Left lung (tissue), 10 donors: ENCODE data around the gene MBD6. TPM values are rescaled to one million over a fixed set of nuclear protein-coding genes. Genes with fewer than 3 reads are reported as not detected.
"Not testable (repeated sequence)": the region's sequence is repeated elsewhere in the genome, so short reads cannot be mapped to it uniquely, and the experiment has no call there.

Experiments used
- ATAC-seq: fragments of 200-7000 bp; cut with Tn5 transposase; one replicate; pipeline ENCODE4 v1.9.1; 2020; ENCODE audit warnings: moderate library complexity
- DNase-seq, 4 donors: peaks; one replicate each; pipeline ENCODE4 v3.0.0-alpha.2; 2013 to 2020
- H3K27ac ChIP-seq, 2 donors: fragments of 200-600 bp; sonication (generic) in 1 of 2; one replicate each; pipeline versions ENCODE4 v1.5.0 to v1.8.0; 2020 to 2021
- H3K27me3 ChIP-seq, 2 donors: fragments of 200-600 bp; sonication (generic) in 1 of 2; one replicate each; pipeline versions ENCODE4 v1.5.0 to v1.8.0; 2020 to 2021
- H3K36me3 ChIP-seq, 2 donors: fragments of 200-600 bp; sonication (generic) in 1 of 2; one replicate each; pipeline versions ENCODE4 v1.5.0 to v1.8.0; 2020 to 2021
- H3K4me1 ChIP-seq, 2 donors: fragments of 200-600 bp; one replicate each; pipeline ENCODE4 v1.8.0; 2021
- H3K4me3 ChIP-seq, 2 donors: fragments of 200-600 bp; sonication (generic) in 1 of 2; one replicate each; pipeline versions ENCODE4 v1.5.0 to v1.8.0; 2020 to 2021; ENCODE audit warnings: mild to moderate bottlenecking in 1 of 2
- H3K9me3 ChIP-seq, 2 donors: fragments of 200-600 bp; sonication (generic) in 1 of 2; one replicate each; pipeline versions ENCODE4 v1.5.0 to v1.8.0; 2020 to 2021
- CTCF ChIP-seq, 2 donors: fragments of 200-600 bp; sonication (generic) in 1 of 2; IDR thresholded peaks; one replicate each; pipeline versions ENCODE4 v1.5.0 to v1.8.0; 2021; ENCODE audit warnings: antibody characterized with exemption in 2 of 2
- intact Hi-C, 2 donors: fragments of 100-400 bp; cut with DNase I; formaldehyde crosslinking; loops; one replicate each; pipeline versions ENCODE4 v1.11.2 to v1.14.2; 2022
- polyA plus RNA-seq, 6 donors: library from polyadenylated mRNA; unstranded; fragments of 120-200 nt; gene quantifications; one replicate each; pipeline ENCODE4 v1.2.1, GENCODE V29; 2013; ENCODE audit not compliant: insufficient read length in 6 of 6
- total RNA-seq, 2 donors: library from RNA; stranded (reverse); fragmentation: NEBNext Ultra II Directional; extraction: Animal tissue kit (Norgen Biotek cat#: 25700); gene quantifications; one replicate each; pipeline ENCODE4 v1.2.1, GENCODE V29; 2021
- donor health status: DM: no; HTN: yes; CAD: no.
- donor health status: DM: no; HTN: no; CAD: no.

MBD6 gene
- total and polyA plus RNA-seq, 8 donors, result 61.3 to 111 (median 73.2) TPM

- no peak for TF ChIP-seq CTCF (IDR thresholded peaks at IDR 0.05)
- H3K36me3 ChIP-seq, result peaks cover 0 to 38% of the 10 kb centered on the region in 2 donors
- no peaks in the 10 kb centered on the region for H3K27me3 ChIP-seq
- peak overlapping the region; percentile 65 to 96 for H3K4me3 ChIP-seq
- peak overlapping the region; percentile 3 to 80 for H3K27ac ChIP-seq
- ATAC-seq, result peak; percentile 11
- no peak for DNase-seq
- H3K9me3 ChIP-seq, result no peaks in the 10 kb centered on the region
- intact Hi-C loops, result no loop called here
- peaks cover 0 to 21% of the 10 kb centered on the region in 2 donors for H3K4me1 ChIP-seq
These were observed 34.0 kb upstream of the MBD6 start for GRCh38 chr12:57488402-57489156.

GRCh38 chr12:57489157-57489641 is 33.4 kb upstream of the MBD6 start:
- no peaks in the 10 kb centered on the region for H3K9me3 ChIP-seq
- peaks cover 0 to 42% of the 10 kb centered on the region in 2 donors for H3K36me3 ChIP-seq
- DNase-seq (no peak), ATAC-seq (no peak)
- H3K27me3 ChIP-seq, result no peaks in the 10 kb centered on the region
- intact Hi-C loops, result no loop called here
- H3K27ac ChIP-seq, result no peak overlapping the region
- H3K4me3 ChIP-seq, result peak overlapping the region in 1 of 2 donors; percentile 96
- peaks cover 0 to 21% of the 10 kb centered on the region in 2 donors for H3K4me1 ChIP-seq
- no peak for TF ChIP-seq CTCF (IDR thresholded peaks at IDR 0.05)

GRCh38 chr12:57490126-57490525 is 32.5 kb upstream of the MBD6 start:
- Histone ChIP-seq H3K9me3 (no peaks in the 10 kb centered on the region), H3K4me1 (peaks cover 0 to 21% of the 10 kb centered on the region in 2 donors), H3K27ac (no peak overlapping the region), H3K4me3 (no peak overlapping the region), H3K36me3 (peaks cover 0 to 49% of the 10 kb centered on the region in 2 donors), H3K27me3 (no peaks in the 10 kb centered on the region)
- DNase-seq (no peak), ATAC-seq (no peak)
- intact Hi-C loops, result no loop called here
- no peak for TF ChIP-seq CTCF (IDR thresholded peaks at IDR 0.05)

- no peak for TF ChIP-seq CTCF (IDR thresholded peaks at IDR 0.05)
- H3K36me3 ChIP-seq, result peaks cover 0 to 64% of the 10 kb centered on the region in 2 donors
- H3K4me1 ChIP-seq, result peaks cover 0 to 21% of the 10 kb centered on the region in 2 donors
- no peak overlapping the region for H3K4me3 ChIP-seq
- DNase-seq (no peak), ATAC-seq (no peak)
- no peaks in the 10 kb centered on the region for H3K27me3 ChIP-seq
- intact Hi-C loops, result no loop called here
- H3K9me3 ChIP-seq, result no peaks in the 10 kb centered on the region
- H3K27ac ChIP-seq, result no peak overlapping the region
These were observed 31.0 kb upstream of the MBD6 start for GRCh38 chr12:57491393-57492280.

GRCh38 chr12:57495051-57495701 is 27.4 kb upstream of the MBD6 start:
- H3K36me3 ChIP-seq, result peaks cover 0 to 81% of the 10 kb centered on the region in 2 donors
- H3K4me1 ChIP-seq, ATAC-seq, DNase-seq, intact Hi-C loops, H3K4me3 ChIP-seq, H3K27ac ChIP-seq, H3K27me3 ChIP-seq, H3K9me3 ChIP-seq: not testable (repeated sequence)
